Measurements from ENCODE around the gene COASY. TPM values are rescaled to one million over a fixed set of nuclear protein-coding genes. Genes with fewer than 3 reads are reported as not detected.

The COASY gene
- total RNA-seq, 2 experiments from 2014 or later, result 59.5 to 60.9 TPM

- Mint-ChIP-seq H3K9me3 (no peaks in the 10 kb centered on the region), H3K4me3 (no peak overlapping the region), H3K27ac (no peak overlapping the region), H3K36me3 (ENCODE audit: low read depth) (no peaks in the 10 kb centered on the region), H3K4me1 (ENCODE audit: low read depth) (peaks cover 5% of the 10 kb centered on the region), H3K27me3 (no peaks in the 10 kb centered on the region)
- DNase-seq (no peak), ATAC-seq (no peak)
- no peak for TF ChIP-seq CTCF (IDR thresholded peaks at IDR 0.05)
- intact Hi-C loops (cut with micrococcal nuclease), result no loop called here
- CTCF ChIA-PET, result interaction anchor here (0.7 to 4.5 kb wide), 28 partner anchors 7 to 494 kb away, joined by 3 to 34 read pairs (median 4); partner anchors contain the start of genes CAVIN1, NAGLU and PSMC3IP
- POLR2A ChIA-PET, result interaction anchor here (1.3 kb wide), 1 partner anchor 207 kb away, joined by 5 read pairs; no protein-coding TSS in a partner anchor
Measured at GRCh38 chr17:42519546-42520491, 42.1 kb upstream of the COASY start.

GRCh38 chr17:42520540-42520951 is 41.4 kb upstream of the COASY start:
- ATAC-seq, result peak; percentile 55
- intact Hi-C loops (cut with micrococcal nuclease), result no loop called here
- Mint-ChIP-seq H3K4me1 (ENCODE audit: low read depth) (peaks cover 8% of the 10 kb centered on the region), H3K36me3 (ENCODE audit: low read depth) (no peaks in the 10 kb centered on the region), H3K4me3 (no peak overlapping the region), H3K27me3 (no peaks in the 10 kb centered on the region), H3K27ac (no peak overlapping the region), H3K9me3 (no peaks in the 10 kb centered on the region)
- ChIA-PET CTCF (interaction anchor here (0.7 to 4.5 kb wide), 23 partner anchors 9 to 495 kb away, joined by 3 to 34 read pairs (median 4); partner anchors contain the start of genes CAVIN1 and PSMC3IP), POLR2A (no interaction called here)
- TF ChIP-seq CTCF (IDR thresholded peaks at IDR 0.05), result peak; percentile 60
- DNase-seq, result peak; percentile 74

GRCh38 chr17:42521036-42521435 is 40.9 kb upstream of the COASY start:
- no peak overlapping the region for H3K4me3 Mint-ChIP-seq
- ChIA-PET CTCF (interaction anchor here (0.7 to 4.5 kb wide), 17 partner anchors 9 to 496 kb away, joined by 3 to 34 read pairs (median 5); partner anchors contain the start of genes CAVIN1 and PSMC3IP), POLR2A (no interaction called here)
- ATAC-seq, result peak; percentile 38
- H3K9me3 Mint-ChIP-seq, result no peaks in the 10 kb centered on the region
- H3K4me1 Mint-ChIP-seq (ENCODE audit: low read depth), result peaks cover 8% of the 10 kb centered on the region
- intact Hi-C loops (cut with micrococcal nuclease), result no loop called here
- H3K27ac Mint-ChIP-seq, result no peak overlapping the region
- H3K27me3 Mint-ChIP-seq, result no peaks in the 10 kb centered on the region
- no peak for DNase-seq
- H3K36me3 Mint-ChIP-seq (ENCODE audit: low read depth), result no peaks in the 10 kb centered on the region
- no peak for TF ChIP-seq CTCF (IDR thresholded peaks at IDR 0.05)

GRCh38 chr17:42521666-42522262 is 40.2 kb upstream of the COASY start:
- H3K9me3 Mint-ChIP-seq, result no peaks in the 10 kb centered on the region
- DNase-seq (no peak), ATAC-seq (no peak)
- no peaks in the 10 kb centered on the region for H3K27me3 Mint-ChIP-seq
- H3K27ac Mint-ChIP-seq, result no peak overlapping the region
- ChIA-PET POLR2A (no interaction called here), CTCF (interaction anchor here (1.0 to 4.5 kb wide), 7 partner anchors 8 to 209 kb away, joined by 3 to 34 read pairs (median 8); partner anchors contain the start of gene PSMC3IP)
- intact Hi-C loops (cut with micrococcal nuclease), result no loop called here
- no peak overlapping the region for H3K4me3 Mint-ChIP-seq
- H3K36me3 Mint-ChIP-seq (ENCODE audit: low read depth), result no peaks in the 10 kb centered on the region
- TF ChIP-seq CTCF (IDR thresholded peaks at IDR 0.05), result no peak
- H3K4me1 Mint-ChIP-seq (ENCODE audit: low read depth), result peaks cover 8% of the 10 kb centered on the region
